Hematopoietic multipotent progenitor cell treated with erythropoietin and hydrocortisone succinate and interleukin-3 and kit ligand, for 6 days (in vitro differentiated cells): ENCODE results near the gene DTD1.

ENCODE experiments used
- DNase-seq: peaks from one replicate; pipeline ENCODE4 v3.0.0-alpha.2; 2015

DTD1 gene

DNA sequence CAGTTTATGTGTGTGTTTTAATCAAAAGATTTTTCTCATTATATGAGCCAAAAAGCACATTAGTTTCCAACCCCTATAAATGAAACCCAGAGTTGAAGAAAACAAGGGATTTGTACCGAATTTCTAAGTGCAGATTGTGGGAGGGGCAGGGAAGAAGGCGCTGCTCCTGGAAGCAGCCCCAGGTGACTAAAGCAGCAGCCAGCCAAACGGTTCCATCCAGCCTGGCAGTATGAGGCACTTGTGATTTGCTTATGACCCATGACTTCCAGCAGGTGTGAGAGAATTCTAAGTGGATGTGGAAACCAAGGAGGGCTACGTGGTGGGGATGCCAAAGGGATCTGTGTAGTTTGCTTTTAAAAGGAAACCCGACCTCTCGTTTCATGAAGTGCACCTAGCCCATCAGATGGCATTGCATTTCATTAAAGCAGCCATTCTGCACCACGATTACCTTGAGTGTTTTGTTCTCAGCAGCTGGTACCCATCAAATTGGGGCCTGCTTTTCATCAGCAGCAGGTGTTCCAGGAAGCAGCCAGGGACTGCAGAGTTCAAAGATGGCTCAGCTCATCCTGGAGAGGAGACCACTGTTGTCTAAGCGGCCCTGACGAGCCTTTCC, 79.1 kb downstream of the DTD1 start:
- DNase-seq = no peak

DNA sequence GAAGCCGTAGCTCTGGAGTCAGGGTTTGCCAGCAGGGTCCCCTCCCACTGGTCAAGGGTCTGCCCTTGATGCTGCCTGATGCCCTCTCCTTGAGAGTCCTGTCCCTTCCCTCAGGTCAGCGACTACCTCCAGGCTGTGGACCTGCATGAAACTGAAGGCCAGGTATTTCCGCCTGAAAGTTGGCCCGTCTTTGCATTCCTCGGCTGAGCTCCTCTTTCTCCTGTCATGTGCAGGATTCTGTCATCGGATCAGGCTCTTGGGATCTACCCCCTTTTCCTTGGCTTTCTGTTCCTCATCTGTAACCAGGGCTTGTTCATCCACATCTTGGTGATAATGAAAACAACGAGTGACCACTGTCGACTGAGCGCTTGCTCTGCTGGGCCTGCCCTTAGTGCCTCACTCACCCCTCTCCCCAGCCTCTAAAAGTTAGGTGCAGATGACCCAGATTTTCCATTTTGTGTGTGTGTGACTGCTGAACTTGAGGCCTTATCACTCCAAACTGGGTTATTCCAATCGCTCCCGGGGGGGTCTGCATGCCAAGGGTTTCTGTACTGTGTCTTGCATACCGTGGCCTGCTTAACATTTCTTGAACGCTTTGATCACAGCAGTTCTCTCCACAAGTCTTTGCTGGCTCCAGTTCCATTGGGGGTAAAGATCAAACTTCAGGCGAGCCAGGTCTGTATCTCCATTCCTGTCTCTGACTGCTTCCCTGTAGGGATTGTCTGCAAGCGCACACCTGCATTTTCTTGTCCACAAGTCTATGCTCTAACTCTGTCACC, 81.6 kb downstream of the DTD1 start:
- DNase-seq = no peak

DNA sequence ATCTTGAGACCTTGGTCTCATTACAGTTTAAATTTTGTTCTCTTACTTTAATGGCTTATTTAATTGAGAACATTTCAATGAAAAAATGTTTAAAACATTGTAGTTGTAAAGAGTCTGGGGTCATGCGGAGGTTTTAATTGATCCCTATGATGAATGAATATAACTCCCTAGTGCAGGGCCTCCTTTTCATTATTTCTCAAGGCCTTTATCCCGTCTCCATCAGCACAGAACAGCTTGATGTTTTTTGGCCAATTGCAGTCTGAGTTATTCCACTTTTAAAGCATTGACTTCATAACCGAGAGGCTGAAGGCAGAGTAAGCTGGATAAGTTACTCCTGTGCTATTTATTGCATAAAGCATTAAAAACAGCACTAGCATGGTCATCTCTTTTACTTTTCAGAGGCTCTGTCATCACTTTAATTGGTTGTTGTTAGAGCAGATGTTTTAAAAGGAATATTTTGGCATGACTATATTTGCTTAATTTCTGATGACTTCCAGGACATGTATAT, 83.4 kb downstream of the DTD1 start:
- no peak for DNase-seq

DNA sequence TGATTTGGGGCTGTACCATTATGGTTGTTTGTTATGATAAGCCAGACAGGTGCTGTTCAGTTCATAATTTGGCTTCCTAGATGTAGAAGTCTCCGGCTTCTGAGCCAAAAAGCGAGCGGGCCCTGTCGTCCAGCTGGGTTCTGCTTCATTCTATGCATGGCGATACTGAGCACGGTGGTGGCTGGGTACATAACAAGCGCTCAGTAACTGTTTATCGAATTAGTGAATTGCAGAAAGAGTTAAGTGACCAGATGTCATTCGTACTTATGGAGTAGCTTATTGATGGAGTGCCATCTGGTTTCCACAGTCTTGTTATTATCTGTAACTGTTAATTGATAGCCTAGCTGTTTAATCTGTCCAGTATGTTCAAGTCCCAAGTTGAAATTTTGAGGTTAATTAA, 85.0 kb downstream of the DTD1 start:
- DNase-seq = no peak

DNA sequence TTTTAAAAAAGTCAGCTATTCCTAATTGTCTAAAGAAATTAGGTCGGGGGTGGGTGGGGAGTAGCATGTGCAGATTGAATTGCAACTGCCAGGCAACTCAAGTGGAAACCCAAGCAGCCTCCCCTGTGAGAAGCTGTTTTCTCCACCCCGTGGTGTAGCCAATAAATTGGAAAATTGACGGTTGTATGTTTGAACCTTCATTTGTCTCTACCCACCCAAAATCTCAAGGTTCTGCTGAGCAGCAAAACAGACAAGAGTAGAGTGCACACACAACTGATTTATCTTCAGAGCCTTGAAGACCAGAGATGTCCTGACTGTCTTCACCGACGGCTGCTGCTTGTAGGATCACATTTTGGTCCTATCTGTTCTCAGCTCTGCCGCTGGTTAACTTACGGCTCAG, 88.5 kb downstream of the DTD1 start:
- no peak for DNase-seq

DNA sequence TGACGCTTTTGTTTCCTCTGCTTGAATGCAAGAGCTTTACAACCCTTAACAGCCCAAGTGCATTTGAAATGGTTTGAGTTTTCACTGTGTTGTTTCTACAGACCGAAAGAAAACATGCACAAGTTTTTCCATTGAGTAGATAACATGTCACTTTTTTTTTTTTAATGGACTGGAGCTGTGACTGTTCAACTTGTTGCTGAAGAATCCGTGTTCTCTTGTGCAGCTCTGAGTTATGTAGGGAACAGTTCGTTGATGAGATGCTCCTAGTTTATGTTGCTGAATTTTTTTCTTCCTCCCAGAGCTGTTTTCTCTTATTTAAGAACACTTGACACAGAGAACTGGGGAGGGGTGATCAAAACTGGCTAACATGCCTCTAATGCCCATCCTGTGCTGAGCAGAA, 89.3 kb downstream of the DTD1 start:
- no peak for DNase-seq

DNA sequence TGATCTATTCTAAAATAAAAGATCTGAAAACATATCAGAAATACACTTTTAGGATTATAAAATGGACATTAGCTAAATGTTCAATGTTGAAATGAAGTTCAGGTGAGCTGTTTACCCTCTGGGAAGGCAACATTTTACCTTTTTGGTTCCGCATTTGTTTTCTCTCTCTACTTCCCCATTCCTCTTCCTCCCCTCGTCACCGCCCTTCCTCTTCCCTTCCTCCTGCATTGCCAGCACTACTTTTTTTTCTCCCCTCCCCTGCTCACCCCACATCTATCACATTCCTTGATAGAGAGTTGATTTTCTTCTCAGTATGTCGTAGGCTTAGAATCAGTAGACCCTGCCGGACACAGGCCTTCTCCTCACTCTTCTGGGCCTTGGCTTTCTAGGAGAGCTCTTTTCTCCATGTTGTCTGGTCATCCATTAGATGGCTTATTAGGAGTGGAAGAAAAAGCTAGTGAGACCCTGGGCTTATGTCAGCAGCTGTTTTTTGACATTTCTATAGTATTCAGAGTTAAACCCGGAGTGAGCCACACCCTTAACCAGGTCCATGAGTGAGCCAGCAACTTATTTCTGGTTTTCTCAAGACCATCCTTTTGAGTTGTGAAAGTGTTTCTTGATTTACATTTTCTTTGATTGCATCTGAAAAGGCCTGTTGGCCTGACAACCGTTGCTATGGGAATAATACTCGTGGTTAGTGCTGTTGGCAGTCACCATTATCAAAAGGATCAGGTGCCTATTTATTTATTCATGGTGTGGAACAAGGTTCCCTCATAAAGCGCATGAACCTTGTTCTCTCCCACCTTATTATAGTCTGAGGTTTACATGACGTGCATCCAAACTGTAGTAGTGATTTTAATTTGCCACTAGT, 90.9 kb downstream of the DTD1 start:
- peak; percentile 32 for DNase-seq

DNA sequence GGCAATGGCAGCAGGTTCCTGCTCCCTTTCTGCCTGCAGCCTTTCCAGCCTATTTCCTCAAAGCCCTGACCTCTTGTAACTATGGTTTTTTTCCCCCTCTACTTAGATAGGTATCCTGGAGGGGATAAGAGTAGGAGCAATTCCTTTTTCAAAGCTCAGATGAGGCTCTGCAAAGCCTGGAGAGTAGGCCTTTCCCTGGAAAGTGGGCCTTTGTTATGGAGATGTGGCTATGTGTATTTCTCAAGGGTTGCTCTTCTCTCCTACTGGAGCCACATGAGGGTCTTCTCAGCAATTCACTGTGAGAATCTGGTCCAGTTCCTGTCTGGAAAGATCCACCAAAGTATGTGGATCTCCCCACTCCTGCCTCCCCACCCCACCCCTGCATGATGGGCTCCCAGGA, 96.0 kb downstream of the DTD1 start:
- DNase-seq = no peak

DNA sequence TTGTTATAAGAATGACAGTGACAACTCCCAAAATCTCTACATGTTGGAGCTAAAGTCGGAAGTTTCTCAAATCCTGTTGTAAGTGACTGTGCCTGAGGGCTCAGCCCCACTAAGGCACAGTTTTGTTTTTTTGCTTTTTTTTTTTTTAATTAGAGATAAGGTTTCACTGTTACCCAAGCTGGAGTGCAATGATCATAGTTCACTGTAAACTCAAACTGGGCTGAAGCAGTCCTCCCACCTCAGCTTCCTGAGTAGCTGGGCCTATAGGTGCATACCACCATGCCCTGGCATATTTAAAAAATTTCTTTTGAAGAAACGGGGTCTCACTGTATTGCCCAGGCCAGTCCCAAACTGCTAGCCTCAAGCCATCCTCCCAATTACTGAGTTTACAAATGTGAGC, 96.9 kb downstream of the DTD1 start:
- no peak for DNase-seq

DNA sequence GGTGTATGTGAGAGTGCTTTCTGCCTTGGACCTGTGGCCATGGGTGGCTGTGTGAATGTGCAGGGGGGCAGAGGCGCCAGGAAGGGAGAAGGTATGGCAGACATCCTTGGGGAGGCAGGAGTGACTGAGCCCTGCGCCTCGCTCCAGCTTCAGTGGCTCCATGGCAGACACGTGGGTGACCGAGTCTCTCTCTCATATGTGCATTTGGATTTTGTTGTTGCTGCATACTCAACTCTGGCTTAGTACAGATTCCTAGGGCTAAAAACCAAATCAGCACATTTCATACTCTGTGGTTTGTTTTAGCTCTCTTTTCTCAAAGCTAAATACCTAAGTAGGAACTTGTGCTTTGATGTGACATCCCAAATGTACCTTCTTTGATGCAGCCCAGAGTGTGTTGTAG, 97.6 kb downstream of the DTD1 start:
- DNase-seq = no peak

DNA sequence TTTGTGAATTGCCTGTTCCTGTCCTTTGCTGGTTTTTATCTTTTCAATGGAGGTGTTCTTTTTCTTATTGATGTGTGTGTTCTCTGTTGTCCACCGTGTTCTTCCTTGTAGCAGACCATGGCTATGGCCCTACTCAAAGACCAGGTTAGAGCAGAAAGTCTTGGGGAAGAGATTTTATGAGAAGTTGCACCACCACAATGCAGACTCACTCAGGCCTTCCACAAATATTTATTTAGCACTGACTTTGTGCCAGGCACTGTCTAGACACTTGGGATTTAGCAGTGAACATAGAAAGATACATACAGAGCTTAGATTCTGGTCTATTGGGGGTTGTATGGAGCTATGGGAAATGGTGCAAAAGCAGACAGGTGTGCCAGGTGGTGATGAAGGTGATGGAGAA, 98.8 kb downstream of the DTD1 start:
- DNase-seq = no peak

DNA sequence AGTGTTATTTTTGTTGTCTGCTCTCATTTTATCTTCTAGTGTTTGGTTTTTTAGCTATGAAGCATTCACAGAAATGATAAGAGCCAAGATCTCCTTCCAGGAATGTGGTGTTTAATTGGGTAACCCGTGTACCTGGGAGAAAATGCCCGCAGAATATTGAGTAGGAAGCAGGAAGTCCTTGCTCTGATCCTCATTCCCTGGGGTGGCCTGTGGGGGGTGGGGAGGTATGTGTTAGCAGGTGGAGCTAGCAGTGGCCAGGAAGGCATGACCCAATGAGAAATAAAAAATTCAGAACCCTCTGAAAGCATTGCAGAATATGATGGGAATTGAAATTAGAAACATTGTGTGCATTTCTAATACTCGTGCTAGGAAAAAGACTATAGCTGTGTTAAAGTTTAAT, 100.8 kb downstream of the DTD1 start:
- DNase-seq = no peak

DNA sequence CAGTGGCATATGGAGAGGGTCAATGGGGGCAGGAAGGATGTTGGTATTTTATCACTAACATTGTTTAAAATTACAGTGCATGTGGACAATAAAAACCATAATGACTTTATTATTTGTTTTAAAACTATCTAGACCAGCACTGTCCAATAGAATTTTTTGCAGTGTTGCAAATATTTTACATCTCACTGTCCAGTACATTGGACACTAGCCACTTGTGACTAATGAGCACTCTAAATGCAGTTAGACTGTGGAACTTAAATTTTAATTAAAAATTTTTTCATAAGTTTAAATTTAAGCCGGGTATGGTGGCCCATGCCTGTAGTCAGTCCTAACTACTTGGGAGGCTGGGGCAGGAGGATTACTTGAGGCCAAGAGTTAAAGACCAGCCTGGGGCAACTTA, 101.7 kb downstream of the DTD1 start:
- DNase-seq = no peak

DNA sequence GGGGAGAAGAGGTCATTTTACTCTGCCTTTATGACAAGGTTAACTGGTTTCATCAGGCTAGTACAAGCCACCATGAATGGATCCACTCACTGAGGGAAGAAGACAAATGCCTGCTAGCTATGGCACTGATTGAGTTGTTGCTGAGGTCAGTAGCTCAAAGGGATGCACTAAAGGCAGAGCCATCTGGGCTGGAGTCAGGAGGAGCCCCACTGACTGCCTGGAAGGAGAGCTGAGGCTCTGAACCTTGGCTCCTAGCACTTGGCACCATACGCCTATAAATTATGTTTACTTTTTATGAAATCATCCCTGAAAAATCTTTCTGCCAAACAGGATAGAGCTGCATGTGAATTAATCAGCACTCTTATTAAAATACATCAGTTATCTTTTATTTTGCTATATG, 104.6 kb downstream of the DTD1 start:
- no peak for DNase-seq

DNA sequence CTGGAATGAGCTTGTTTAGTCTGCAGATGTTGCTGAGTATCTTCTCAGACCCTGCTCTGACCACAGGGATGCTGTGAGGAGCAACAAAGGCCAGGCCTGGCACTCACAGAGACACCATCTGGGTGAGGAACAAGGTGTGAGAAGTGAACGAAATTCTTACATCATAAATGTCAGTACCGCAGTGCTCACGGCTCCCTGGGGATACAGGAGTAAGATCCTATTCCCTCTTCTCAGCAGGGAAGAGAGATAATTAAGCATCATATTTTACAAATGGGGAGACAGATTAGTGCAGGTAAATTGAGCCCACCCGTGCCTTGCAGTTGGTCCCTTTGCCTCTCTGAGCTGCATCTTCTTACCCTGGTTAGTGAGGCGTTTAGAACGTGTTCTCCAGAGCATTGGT, 106.2 kb downstream of the DTD1 start:
- no peak for DNase-seq

DNA sequence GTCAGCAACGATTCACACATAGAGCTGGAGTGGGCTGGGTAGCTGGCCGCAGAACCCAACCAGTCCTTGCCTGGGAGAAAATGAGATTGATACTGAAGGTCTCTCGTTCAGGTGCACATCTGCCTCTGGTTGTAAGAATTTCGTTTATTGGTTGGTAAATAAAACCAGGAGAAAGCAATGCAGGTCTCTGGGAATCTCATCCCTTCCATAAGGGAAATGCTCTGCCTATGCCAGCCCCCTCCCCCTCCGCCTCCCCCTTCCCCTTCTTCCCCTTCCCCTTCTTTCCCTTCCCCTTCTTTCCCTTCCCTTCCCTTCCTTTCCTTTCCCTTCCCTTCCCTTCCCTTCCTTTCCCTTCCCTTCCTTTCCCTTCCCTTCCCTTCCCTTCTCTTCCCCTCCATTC, 107.3 kb downstream of the DTD1 start:
- DNase-seq = no peak

DNA sequence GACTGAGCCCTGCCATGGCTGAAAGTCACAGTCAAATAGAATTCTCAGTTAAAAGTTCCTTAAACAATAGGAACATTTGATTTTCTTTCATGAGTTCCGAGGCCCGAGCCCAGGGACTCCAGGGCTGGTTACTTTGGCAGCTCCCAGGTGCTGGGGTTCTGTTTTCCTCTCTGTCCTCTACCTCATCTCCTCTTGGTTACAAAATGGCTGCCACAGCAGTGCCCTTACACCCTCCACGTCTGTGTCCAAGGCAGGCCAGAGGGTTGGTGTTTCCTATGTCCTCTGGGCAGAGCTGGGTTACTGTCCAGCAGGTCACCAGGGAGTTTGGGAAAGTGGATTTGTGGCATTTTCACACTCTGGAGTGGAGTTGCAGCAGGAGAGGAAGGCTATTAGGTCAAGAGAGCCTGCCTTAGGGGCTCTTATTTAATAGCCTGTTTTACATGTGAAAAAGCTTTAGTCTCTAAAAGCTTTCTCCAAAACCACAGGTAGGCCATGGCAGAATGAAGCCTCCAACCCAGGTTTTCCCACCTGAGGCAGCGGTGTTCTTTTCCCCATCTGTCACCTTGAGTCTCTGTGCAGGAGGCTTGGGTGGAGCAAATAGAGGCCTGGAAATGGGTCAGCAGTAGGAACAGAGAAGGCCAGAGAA, 111.0 kb downstream of the DTD1 start:
- no peak for DNase-seq

DNA sequence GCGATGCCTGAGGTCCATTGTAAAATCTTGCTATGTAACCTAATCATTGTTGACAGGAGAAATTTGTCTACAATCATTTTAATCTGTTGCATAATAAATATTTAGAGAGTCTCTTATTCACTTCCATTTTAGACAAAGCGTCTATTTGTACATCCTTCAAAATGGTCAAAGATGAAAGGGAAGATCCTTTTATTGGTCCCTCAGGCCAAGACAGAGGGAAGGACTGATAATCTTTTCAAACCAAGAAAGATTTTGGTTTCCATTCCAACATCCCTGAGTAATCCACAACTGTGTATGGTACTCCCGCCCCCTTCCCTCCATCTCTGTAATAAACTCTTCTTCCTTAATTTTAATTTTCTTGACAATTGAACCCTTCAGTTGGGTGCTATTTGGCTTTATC, 114.1 kb downstream of the DTD1 start:
- no peak for DNase-seq

DNA sequence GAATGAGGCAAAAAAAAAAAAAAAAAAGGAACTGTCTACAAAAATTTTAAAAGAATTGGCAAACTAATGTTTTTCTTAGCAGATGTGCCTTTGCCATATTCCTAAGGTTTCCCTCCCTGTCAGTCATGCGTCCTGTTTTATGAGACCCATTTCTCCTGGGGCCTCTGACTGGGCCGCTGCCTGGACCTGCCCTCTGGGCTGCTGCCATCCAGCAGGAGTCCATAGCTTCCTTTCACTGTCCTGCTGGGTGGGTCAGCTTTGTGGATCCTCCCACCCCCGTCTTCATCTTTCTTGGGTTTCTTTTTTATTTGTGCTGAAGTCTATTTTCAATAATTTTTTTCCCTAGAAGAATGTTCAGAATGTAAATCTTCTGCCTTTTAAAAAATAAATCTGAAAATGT, 114.9 kb downstream of the DTD1 start:
- DNase-seq = no peak

DNA sequence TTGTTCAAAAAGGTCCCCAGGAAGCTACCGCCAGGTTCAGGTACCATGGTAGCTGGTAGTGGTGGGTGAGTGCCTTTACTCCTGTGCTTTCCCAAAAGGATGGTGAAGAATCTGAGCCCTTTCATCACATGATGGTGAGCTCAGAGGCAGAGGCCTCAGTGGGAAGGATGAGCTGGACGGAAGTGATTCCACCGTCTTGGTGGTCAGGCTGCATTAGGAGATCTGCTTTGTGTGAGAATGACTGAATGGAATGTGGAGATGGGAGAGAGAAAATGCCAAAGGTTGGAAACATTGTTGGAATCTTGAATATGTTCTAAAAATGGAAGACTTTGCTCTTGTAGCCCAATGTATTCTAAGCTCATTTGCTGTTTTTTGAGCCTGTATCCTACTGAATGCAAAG, 117.6 kb downstream of the DTD1 start:
- DNase-seq = no peak

DNA sequence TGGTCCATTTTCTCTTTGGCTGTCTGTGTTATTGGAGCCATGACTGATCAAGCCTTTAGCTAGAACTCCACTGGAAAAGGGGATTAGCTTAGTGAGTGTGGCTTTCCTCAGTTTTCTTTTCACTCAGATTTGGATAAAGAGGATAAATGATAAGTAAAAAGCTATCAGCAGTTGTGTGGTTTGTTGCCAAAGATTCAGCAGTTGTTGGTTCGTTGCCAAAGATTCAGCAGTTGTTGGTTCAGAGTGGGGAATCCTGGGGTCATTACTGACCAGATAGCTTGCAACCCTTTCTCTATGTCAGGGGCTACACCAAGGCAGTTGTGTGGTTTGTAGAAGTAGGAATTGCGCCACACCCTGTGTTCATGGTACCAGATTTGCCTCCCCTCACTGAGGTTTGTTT, 118.1 kb downstream of the DTD1 start:
- peak; percentile 24 for DNase-seq

DNA sequence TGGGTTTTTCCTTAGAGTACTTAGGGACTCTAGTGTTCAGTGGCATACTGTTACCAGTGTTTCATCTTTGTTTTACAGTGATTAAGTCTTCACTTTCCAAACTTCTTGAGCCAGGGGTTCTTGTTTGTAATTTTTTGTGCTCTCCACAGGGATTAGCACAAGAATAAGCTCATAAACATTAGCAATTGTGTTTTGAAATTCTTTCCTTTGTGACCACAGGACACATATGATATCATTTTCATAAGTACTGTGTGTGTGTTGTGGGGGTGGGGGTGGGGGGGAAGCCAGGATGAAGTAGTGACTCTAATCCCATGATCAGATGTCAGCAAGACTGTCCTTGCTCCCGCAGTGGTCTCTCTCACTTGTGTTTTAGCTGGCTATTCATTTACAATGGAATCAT, 124.3 kb downstream of the DTD1 start:
- DNase-seq = no peak

DNA sequence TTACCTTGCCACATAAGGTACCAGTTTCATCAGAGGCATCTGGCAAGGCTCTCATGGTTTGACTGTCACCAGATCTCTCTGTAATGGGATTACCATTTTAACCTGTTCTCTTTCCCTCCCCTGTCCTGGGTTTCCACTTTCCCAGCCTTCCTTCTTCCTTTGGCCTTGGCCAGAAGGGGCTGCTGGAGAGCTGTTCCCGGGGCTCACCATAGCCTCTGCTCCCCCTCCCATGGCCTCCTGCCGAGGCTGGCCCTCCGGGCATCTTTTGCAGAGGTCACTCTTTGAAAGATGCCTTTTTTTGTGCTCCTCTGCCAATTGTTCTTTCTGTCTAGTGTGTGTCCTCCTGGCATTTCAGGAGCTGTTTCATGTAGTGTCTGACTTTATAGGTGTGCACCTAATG, 125.0 kb downstream of the DTD1 start:
- DNase-seq = no peak
